GM12878 (cell line): ENCODE data around the gene RICTOR. TPM values are rescaled to one million over a fixed set of nuclear protein-coding genes. Genes with fewer than 3 reads are reported as not detected.

Source experiments
- ATAC-seq: fragments of 200-7000 bp; cut with Tn5 transposase; 3 replicates; pipeline ENCODE4 v1.9.1; 2020; ENCODE audit warnings: mild to moderate bottlenecking, moderate library complexity
- BruUV-seq: library from RNA; stranded (reverse); fragments of 400-500 nt; replicated peaks from 2 replicates; lab custom pipeline; 2021; lab: Mats Ljungman, UMichigan
- CTCF ChIA-PET: fragments of 300-600 bp; sonication (Branson Sonifier 250); formaldehyde crosslinking; extraction: SDS; loops from one replicate; lab custom pipeline; 2021; ENCODE audit warnings: inconsistent platforms; lab: Yijun Ruan, JAX
- POLR2A ChIA-PET: fragments of 350-600 bp; formaldehyde crosslinking; extraction: SDS; loops from one replicate; lab custom pipeline; 2021; ENCODE audit warnings: inconsistent platforms; lab: Charles Lee
- RAD21 ChIA-PET: fragments of 300-600 bp; sonication (Branson Sonifier 250); formaldehyde crosslinking; loops from one replicate; lab custom pipeline; 2023; ENCODE audit warnings: antibody characterized with exemption; ENCODE audit not compliant: unreplicated experiment; lab: Charles Lee
- SMC1A ChIA-PET: fragments of 300-600 bp; sonication (Branson Sonifier 250); formaldehyde crosslinking; loops from one replicate; lab custom pipeline; 2023; ENCODE audit not compliant: unreplicated experiment, uncharacterized antibody; lab: Charles Lee
- DNase-seq: peaks from one replicate; pipeline ENCODE4 v3.0.0-alpha.2; 2011; ENCODE audit warnings: low read depth, low spot score
- FAIRE-seq: peaks from 3 replicates; lab custom pipeline; 2011; peaks lifted over from hg19 to GRCh38; lab: Jason Lieb, UNC
- H2AFZ ChIP-seq: 2 replicates; pipeline ENCODE4 v1.6.0; 2011; ENCODE audit warnings: low read depth, low read length, control low read depth; ENCODE audit not compliant: control insufficient read depth
- H3K27ac ChIP-seq: 2 replicates; pipeline ENCODE4 v1.5.1; 2011; ENCODE audit warnings: control low read depth; ENCODE audit not compliant: control insufficient read depth, insufficient read depth
- H3K27me3 ChIP-seq, 2 experiments: replicated peaks in 1 of 2; 2 replicates each; pipeline versions ENCODE4 v1.6.0 to v1.6.1; 2011; ENCODE audit warnings: low read length in 1 of 2; ENCODE audit not compliant: control insufficient read depth in 2 of 2, insufficient read depth in 2 of 2
- H3K36me3 ChIP-seq, 2 experiments: 2 replicates each; pipeline ENCODE4 v1.5.1; 2011; ENCODE audit warnings: low read length in 1 of 2; ENCODE audit not compliant: control insufficient read depth in 2 of 2, insufficient read depth in 2 of 2
- H3K4me1 ChIP-seq: 2 replicates; pipeline ENCODE4 v1.6.1; 2011; ENCODE audit warnings: mild to moderate bottlenecking, low read length, moderate library complexity, mixed read lengths; ENCODE audit not compliant: control insufficient read depth, insufficient read depth
- H3K4me2 ChIP-seq: 2 replicates; pipeline ENCODE4 v1.6.0; 2011; ENCODE audit warnings: control low read depth; ENCODE audit not compliant: control insufficient read depth, insufficient read depth
- H3K4me3 ChIP-seq: fragments of 200-600 bp; sonication (generic); 2 replicates; pipeline ENCODE4 v1.5.1; 2016
- H3K79me2 ChIP-seq: 2 replicates; pipeline ENCODE4 v1.6.0; 2011; ENCODE audit warnings: low read length; ENCODE audit not compliant: control insufficient read depth, insufficient read depth
- H3K9ac ChIP-seq: 2 replicates; pipeline ENCODE4 v1.8.0; 2011; ENCODE audit warnings: low read length, control low read depth, mixed read lengths; ENCODE audit not compliant: control insufficient read depth, insufficient read depth
- H3K9me3 ChIP-seq: replicated peaks from 3 replicates; pipeline ENCODE4 v1.5.1; 2011; ENCODE audit warnings: mild to moderate bottlenecking, low read length; ENCODE audit not compliant: control insufficient read depth, insufficient read depth
- H4K20me1 ChIP-seq: 2 replicates; pipeline ENCODE4 v1.6.0; 2011; ENCODE audit not compliant: control insufficient read depth, insufficient read depth
- ASH2L ChIP-seq: fragments of 300-600, 200-600 bp; sonication (generic); IDR thresholded peaks from 2 replicates; pipeline ENCODE4 v1.6.1; 2017; ENCODE audit warnings: low read depth, mild to moderate bottlenecking, borderline replicate concordance
- BHLHE40 ChIP-seq, 2 experiments: fragments of 450-650 bp in 1 of 2; IDR thresholded peaks; 2 replicates each; pipeline ENCODE4 v1.6.1; 2011 to 2017; ENCODE audit warnings: low read depth in 2 of 2, borderline replicate concordance in 1 of 2, improper control_type of control experiment in 1 of 2, low read length in 1 of 2, mild to moderate bottlenecking in 1 of 2
- CREM ChIP-seq: IDR thresholded peaks from 2 replicates; pipeline ENCODE4 v1.6.1; 2014; ENCODE audit warnings: antibody characterized with exemption, low read depth
- GATAD2B ChIP-seq: fragments of 450-650 bp; conservative IDR thresholded peaks from 2 replicates; pipeline ENCODE4 v1.6.1; 2017; ENCODE audit warnings: low read depth, mild to moderate bottlenecking, moderate library complexity
- MYB ChIP-seq: fragments of 150-350 bp; IDR thresholded peaks from 2 replicates; pipeline ENCODE4 v1.6.1; 2014; ENCODE audit warnings: mild to moderate bottlenecking, low read depth, low read length, borderline replicate concordance
- SMAD1 ChIP-seq: fragments of 450-650 bp; IDR thresholded peaks from 2 replicates; pipeline ENCODE4 v1.6.1; 2018; ENCODE audit warnings: mild to moderate bottlenecking, low read depth; ENCODE audit not compliant: partially characterized antibody
- WGBS: methylation state at CpG from one replicate; pipeline ENCODE4 v1.1.6; 2016; ENCODE audit warnings: low lambda C conversion rate; ENCODE audit not compliant: insufficient replicate concordance, insufficient coverage; ENCODE audit errors: missing lambda C conversion rate; 5-methylcytosine and 5-hydroxymethylcytosine counted together
- in situ Hi-C: fragments of 300-500 bp; cut with MboI; formaldehyde crosslinking; loops from 9 replicates; pipeline ENCODE4 v1.14.3; 2018; ENCODE audit warnings: mixed read lengths
- intact Hi-C: fragments of 100-400 bp; cut with micrococcal nuclease; formaldehyde crosslinking; loops from one replicate; pipeline ENCODE4 v1.14.2; 2022; ENCODE audit not compliant: unreplicated experiment
- polyA plus RNA-seq, 11 experiments: library from polyadenylated mRNA; depleted of rRNA in 4 of 11; unstranded in 6 of 11; stranded (reverse) in 5 of 11; fragments of >200 nt; fragmentation: Nextera tagmentation in 4 of 11; fragmentation: Illumina TruSeq in 1 of 11; extraction: Ambion mirVana in 4 of 11; extraction: Trizol in 1 of 11; gene quantifications; 1 replicate in 1 of 11; 2 replicates in 10 of 11; pipeline versions ENCODE4 v1.2.1 to v1.2.3, GENCODE V29; 2011 to 2016; ENCODE audit warnings: inconsistent platforms in 2 of 11, missing spikeins in 2 of 11, low read depth in 1 of 11
- total RNA-seq, 4 experiments: library from RNA; depleted of rRNA in 3 of 4; stranded (reverse); fragments of >200 nt in 3 of 4; fragmentation: Illumina TruSeq in 1 of 4; extraction: Trizol in 1 of 4; gene quantifications; 2 replicates each; pipeline versions ENCODE4 v1.2.1 to v1.2.3, GENCODE V29; 2013 to 2021
- TF ChIP-seq, protein P1 (sequence below): fragments of 450-650 bp; IDR thresholded peaks from 2 replicates; pipeline ENCODE4 v1.6.1; 2017; ENCODE audit warnings: borderline replicate concordance
- TF ChIP-seq, protein P2 (sequence below): fragments of 450-650 bp; formaldehyde crosslinking; IDR thresholded peaks from 2 replicates; pipeline ENCODE4 v1.4.0; 2022; ENCODE audit warnings: mild to moderate bottlenecking, moderate library complexity

The RICTOR gene
- total and polyA plus RNA-seq, 10 of the 15 experiments (the other 5 are each of a cell fraction or from before 2014, with no cell fraction given): 2.7 to 23.0 (median 6.9) TPM

DNA sequence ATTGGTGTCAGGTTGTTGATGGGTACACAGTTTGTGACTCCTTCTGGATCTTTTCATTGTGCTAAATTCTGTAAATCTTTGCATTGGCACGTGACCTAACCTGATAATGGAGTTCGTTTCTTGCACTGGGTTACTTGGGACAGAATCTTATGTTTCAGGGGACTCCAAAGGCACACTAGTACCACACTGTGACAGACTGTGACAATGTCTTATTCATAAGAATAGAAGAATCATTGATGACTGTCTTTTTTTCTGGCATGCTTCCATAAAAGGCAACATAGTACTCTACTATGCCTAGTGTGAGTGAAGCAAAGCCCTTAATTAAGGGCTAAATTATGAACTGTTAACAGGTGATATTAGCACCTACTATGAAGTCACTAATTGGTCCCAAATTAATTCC lies 35.4 kb upstream of the RICTOR start:
- Histone ChIP-seq H3K36me3 (no peaks in the 10 kb centered on the region), H4K20me1 (no peaks in the 10 kb centered on the region), H3K4me3 (no peak overlapping the region), H3K27me3 (no peaks in the 10 kb centered on the region), H3K27ac (no peak overlapping the region), H3K9ac (no peak overlapping the region), H3K4me2 (no peak overlapping the region), H2AFZ (no peak overlapping the region), H3K4me1 (no peaks in the 10 kb centered on the region), H3K79me2 (no peaks in the 10 kb centered on the region), H3K9me3 (no peaks in the 10 kb centered on the region)
- FAIRE-seq (no peak), DNase-seq (no peak), ATAC-seq (no peak)
- ChIA-PET RAD21 (no interaction called here), SMC1A (no interaction called here), POLR2A (no interaction called here), CTCF (interaction anchor here (0.6 to 1.2 kb wide), 3 partner anchors 29 to 106 kb away, joined by 3 to 4 read pairs (median 3); no protein-coding TSS in a partner anchor)
- intact Hi-C loops (no loop called here), in situ Hi-C loops (no loop called here)
- 2% methylated on average over 2 of the region's 2 CpGs for WGBS
- BruUV-seq: no TSS peak
- TF ChIP-seq ASH2L (no peak), BHLHE40 (IDR thresholded peaks at IDR 0.05; ENCODE audit: borderline replicate concordance in 1 of 2, low read depth in 2 of 2, low read length in 1 of 2) (peak in 1 of 2 experiments; percentile 37; a peak in 1 of 4 replicates), GATAD2B (no peak), SMAD1 (no peak), CREM (no peak)
- TF ChIP-seq, protein P1, sequence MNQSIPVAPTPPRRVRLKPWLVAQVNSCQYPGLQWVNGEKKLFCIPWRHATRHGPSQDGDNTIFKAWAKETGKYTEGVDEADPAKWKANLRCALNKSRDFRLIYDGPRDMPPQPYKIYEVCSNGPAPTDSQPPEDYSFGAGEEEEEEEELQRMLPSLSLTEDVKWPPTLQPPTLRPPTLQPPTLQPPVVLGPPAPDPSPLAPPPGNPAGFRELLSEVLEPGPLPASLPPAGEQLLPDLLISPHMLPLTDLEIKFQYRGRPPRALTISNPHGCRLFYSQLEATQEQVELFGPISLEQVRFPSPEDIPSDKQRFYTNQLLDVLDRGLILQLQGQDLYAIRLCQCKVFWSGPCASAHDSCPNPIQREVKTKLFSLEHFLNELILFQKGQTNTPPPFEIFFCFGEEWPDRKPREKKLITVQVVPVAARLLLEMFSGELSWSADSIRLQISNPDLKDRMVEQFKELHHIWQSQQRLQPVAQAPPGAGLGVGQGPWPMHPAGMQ: no peak

DNA sequence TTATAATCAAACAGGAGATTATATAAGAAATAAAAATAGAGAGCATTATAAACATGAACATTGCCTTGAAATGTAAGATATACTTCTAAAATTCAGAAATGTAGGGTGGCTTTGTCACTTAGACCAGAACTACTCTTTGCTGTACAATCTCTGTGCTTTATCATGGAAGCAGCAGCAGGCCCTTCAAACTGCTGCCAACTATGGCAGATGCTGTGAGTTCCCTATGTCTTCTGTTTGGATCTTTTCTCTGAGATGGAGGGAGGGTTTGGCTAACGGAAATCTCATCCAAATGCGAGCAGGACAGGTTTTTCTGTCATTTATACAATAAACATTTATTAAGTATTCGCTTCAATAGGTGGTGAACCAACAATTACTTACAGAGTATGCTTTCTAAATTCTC lies 34.8 kb upstream of the RICTOR start:
- intact Hi-C loops (no loop called here), in situ Hi-C loops (no loop called here)
- DNase-seq: no peak
- Histone ChIP-seq H3K4me2 (no peak overlapping the region), H3K9me3 (no peaks in the 10 kb centered on the region), H3K27ac (no peak overlapping the region), H2AFZ (no peak overlapping the region)
- no peak for TF ChIP-seq MYB
- TF ChIP-seq, protein P2, sequence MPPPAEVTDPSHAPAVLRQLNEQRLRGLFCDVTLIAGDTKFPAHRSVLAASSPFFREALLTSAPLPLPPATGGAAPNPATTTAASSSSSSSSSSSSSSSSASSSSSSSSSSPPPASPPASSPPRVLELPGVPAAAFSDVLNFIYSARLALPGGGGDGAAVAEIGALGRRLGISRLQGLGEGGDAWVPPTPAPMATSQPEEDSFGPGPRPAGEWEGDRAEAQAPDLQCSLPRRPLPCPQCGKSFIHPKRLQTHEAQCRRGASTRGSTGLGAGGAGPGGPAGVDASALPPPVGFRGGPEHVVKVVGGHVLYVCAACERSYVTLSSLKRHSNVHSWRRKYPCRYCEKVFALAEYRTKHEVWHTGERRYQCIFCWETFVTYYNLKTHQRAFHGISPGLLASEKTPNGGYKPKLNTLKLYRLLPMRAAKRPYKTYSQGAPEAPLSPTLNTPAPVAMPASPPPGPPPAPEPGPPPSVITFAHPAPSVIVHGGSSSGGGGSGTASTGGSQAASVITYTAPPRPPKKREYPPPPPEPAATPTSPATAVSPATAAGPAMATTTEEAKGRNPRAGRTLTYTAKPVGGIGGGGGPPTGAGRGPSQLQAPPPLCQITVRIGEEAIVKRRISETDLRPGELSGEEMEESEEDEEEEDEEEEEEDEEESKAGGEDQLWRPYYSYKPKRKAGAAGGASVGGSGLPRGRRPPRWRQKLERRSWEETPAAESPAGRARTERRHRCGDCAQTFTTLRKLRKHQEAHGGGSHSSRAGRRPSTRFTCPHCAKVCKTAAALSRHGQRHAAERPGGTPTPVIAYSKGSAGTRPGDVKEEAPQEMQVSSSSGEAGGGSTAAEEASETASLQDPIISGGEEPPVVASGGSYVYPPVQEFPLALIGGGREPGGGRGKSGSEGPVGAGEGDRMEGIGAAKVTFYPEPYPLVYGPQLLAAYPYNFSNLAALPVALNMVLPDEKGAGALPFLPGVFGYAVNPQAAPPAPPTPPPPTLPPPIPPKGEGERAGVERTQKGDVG (CRISPR knock-in tag): no peak
- TF ChIP-seq, all 136 proteins: peak for 0
- Histone ChIP-seq H3K4me1 (no peaks in the 10 kb centered on the region), H3K79me2 (no peaks in the 10 kb centered on the region), H3K9ac (no peak overlapping the region), H3K27me3 (no peaks in the 10 kb centered on the region), H3K36me3 (no peaks in the 10 kb centered on the region), H4K20me1 (no peaks in the 10 kb centered on the region), H3K4me3 (no peak overlapping the region)
- no peak for ATAC-seq
- ChIA-PET RAD21 (no interaction called here), CTCF (interaction anchor here (0.6 to 1.2 kb wide), 3 partner anchors 28 to 105 kb away, joined by 3 to 4 read pairs (median 3); no protein-coding TSS in a partner anchor), POLR2A (no interaction called here), SMC1A (no interaction called here)
- BruUV-seq: no TSS peak
- no peak for FAIRE-seq
- 0% methylated on average over 3 of the region's 3 CpGs for WGBS
